HG03196 (cell line): ENCODE measurements around the gene PGM2.
"Not testable (repeated sequence)": the region's sequence is repeated elsewhere in the genome, so short reads cannot be mapped to it uniquely, and the experiment has no call there.

Source experiments
- ATAC-seq: cut with Tn5 transposase; IDR thresholded peaks from one replicate; pipeline ENCODE4 v1.9.1; 2021; ENCODE audit not compliant: unreplicated experiment

The PGM2 gene

DNA sequence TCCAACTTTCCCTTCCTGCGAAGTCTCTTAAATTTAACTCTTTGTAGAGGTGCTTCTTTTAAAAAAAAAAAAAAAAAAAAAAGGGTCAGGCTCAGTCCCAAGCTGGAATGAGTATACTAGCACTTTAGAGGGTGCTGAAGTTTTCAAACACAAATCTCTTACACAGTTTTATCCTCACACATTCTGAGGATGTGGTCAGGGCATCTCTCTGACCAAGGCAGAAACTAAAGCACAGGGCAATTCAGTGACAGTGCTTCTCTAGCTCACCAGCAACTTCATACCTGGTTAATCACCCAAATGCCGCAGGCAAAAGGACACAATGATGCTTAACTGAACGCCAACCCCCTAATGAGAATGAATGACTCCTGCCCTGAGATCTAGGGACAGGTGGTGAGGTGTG lies 9.8 kb upstream of the PGM2 start:
- ATAC-seq: no peak

DNA sequence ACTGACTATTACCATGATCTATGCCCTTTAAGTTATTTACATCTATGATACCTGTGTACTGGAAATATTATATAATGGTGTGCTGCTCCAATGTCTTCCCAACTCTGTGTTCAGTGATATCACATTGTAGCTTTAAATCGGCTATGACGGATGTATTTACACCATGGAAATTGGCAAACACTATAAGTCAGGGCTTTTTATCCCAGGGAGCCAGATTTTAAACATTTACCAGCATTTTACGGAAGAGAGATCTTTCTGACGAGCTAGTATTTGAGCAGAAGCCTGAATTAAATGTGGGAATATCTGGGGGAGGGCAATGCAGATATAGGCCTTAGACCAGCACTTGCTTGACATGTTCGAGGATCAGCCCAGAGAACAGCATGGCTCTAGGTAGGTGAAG lies 7.7 kb upstream of the PGM2 start:
- ATAC-seq: no peak

DNA sequence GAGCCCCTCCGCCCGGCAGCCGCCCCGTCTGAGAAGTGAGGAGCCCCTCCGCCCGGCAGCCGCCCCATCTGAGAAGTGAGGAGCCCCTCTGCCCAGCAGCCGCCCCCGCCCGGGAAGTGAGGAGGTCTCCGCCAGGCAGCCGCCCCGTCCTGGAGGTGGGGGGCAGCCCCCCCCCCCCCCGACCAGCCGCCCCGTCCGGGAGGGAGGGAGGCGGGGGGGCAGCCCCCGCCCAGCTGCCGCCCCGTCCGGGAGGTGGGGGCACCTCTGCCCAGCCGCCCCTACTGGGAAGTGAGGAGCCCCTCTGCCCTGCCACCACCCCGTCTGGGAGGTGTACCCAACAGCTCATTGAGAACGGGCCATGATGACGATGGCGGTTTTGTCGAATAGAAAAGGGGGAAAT lies 6.0 kb upstream of the PGM2 start:
- not testable (repeated sequence) for ATAC-seq

DNA sequence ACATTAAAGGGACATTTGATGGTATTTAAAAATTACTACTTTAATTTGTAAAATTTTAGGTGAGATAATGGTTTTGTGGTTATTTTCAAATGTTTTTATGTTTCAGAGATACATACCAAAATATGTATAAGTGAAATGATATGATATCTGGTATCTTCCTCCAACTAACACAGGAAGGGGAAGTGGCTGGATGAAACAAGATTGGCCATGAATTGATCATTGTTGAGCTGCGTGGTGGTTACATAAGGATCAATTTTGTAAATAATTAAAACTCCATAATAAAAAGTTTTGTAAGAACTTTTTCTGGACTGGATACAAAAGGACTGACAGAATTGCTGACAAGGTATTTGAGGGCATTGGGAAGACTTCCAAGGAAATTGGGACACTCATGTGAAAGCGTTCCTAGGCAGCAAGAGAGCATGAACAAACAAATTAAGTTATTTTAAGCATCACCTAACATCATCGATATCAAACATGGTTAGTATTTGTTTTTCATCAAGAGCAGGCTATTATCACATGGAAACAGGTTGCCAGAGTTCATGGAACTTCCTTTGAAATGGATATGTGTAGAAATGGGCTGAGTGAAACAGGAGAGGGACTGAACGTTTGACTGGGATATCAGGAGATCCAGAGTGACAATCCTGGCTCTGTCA lies 4.4 kb upstream of the PGM2 start:
- ATAC-seq: no peak

DNA sequence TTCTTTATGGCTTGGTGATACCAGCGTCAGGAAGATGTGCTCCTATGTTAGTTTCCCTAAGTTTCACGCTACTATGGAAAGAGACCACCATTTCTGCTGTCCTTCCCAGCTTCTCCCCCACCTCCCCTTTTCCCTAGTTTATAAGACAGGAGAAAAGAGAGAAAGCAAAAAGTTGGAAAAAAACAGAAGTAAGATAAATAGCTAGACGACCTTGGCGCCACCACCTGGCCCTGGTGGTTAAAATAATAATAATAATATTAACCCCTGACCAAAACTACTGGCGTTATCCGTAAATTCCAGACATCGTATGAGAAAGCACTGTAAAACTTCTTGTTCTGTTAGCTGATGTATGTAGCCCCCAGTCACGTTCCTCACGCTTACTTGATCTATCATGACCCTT lies 985 bp upstream of the PGM2 start:
- ATAC-seq: not testable (repeated sequence)

DNA sequence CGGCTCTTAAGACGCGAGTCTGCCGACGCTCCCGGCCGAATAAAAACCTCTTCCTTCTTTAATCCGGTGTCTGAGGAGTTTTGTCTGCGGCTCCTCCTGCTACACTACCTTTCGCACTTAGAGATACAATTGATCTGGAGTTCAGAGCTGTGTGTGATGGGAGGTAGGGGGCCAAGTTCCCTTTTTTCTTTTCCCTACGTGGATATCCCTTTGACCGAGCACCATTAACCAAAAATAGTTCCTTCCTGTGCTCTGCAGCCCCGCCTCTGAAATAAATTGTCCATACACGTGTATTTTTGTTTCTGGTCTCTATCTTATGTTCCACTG lies 555 bp upstream of the PGM2 start:
- ATAC-seq: peak; percentile 4

DNA sequence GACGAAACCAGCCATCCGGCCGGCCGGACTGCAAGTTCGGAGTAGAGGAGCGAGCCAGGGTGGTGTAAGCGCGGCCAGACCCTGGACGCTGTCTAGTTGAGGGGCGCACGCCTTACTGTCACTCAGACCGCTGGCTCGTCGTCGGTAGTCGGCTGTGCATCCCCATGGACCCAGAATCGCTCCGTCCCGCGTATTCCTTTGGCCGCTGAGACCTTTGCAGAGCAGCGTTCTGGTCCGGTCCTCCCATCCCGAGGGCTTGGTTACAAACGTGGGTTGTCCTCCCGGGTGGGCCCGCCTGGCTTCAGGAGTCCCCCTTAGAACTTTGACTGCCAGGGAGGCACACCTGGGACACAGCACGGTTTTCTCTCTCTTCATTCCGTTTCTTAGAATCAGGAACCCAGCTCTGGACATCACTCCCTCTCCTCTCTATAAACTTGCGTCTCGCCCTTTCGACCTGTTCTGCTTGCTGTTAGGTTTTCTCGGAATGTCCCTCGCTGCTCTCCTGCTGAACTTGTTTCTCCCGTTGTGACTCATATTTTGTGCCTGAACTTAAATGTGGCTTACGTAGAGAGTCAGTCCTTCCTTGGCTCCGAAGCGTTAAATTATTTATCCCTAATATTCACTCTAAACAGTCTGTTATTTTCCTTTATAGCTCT lies 672 bp downstream of the PGM2 start:
- ATAC-seq: peak; percentile 35

DNA sequence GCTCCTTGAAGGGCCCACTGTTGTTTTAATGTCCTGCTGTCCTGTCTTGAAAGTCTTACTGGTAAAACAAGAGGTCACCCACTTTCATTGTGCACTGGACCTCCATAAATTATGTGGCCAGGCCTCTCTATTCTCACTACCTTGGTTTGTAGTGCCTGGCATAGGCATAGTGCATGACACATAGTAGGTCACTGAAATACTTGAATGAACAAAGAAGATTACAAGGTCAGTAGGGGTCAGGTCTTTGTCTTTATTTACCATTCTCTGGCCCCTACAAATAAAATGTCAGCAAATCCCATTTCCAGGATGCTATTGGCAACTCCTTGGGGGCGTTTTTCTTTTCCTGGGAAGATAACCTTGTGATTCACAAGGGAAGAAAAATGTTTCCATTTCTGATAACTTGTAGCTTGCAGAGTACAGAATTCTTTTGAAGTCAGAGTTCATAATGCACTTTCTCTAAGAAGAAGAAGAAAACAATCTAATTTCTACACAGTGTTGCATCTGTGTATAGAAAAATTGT lies 1.4 kb downstream of the PGM2 start:
- ATAC-seq: no peak

DNA sequence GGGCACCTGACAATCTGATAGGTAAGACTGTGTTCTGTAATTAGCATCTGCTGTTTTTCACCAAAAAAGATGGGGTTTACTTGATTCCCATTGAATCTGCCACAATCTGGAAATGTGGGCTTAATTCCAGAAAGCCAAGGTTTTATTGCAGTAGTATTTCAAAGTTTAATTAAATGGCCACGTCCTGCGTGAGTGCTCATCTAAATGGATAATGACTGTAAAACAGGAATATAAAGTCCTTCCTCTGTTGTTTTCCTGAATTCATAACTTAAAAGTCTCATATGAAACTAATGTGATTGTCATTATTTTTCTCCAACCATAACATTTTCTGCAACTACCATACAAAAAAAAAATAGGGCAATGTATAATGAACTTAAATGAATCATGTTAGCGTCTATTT lies 2.4 kb downstream of the PGM2 start:
- ATAC-seq: no peak

DNA sequence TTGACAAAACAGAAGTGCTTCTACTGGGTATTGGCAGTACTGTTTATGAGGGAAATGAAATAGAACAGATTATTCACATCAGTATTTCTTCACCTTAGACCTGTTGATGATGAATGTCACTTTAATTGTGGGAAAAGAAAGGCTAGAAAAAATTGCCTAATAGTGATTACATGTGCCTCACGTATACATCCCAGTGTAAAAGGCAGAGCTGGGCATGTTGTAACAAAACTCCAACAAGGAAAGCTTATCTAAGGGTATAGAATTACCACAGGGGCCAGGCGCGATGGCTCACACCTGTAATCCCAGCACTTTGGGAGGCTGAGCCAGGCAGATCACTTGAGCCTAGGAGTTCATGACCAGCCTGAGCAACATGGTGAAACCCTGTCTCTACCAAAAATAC lies 4.2 kb downstream of the PGM2 start:
- no peak for ATAC-seq

DNA sequence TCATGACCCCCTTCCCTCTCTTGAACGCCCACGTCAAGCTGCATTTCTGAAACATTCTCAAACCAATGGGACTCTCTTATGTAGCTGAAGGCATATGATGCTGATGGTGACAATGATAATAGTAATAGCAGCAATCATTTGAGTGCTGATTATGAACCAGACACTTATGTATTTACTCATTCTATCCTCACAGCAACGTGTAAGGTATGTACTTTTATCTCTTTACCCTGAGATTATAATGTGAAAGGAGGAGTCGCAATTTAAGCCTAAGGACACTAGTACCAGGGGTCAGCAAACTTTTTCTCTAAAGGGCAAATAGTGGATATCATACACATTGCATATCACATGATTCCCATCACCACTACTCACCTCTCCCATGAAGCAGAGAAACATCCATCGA lies 8.5 kb downstream of the PGM2 start:
- no peak for ATAC-seq

DNA sequence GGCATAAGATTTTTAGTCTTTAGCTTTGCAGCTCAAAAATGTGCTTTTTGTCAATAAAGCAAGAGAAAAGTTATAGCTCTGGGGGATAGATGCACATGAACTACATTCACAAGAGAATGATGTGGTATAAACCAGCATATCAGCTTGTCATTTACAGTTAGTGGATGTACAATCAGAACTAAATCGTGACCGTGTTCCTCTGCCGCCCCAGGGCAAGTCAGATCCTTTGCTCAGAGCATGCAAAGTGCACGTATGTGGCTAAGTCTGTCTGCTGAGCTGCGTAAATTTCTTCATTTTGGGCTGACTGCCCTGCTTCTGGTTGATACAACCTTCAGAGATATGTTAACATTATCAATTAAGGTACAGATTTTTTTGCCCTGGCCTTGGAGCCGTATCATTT lies 9.3 kb downstream of the PGM2 start:
- ATAC-seq: no peak

DNA sequence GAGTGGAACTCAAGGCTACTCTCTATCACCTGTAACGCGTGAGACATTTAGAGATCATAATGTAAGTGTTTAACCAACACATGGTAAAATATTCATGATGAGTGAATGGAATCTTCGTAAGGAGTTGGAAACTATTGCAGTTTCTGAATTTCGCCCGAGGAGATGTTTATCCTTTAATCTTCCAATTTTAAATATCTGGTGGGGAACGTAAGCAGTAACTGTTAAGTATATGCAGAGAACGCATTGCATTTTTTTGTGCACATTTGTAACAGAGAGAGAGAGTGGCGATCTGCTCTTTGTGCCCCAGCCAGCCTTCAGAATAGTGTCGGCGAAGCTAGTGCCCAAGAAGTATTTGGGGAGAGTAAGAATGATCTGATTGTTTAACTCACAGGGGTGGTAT lies 9.8 kb downstream of the PGM2 start:
- no peak for ATAC-seq

DNA sequence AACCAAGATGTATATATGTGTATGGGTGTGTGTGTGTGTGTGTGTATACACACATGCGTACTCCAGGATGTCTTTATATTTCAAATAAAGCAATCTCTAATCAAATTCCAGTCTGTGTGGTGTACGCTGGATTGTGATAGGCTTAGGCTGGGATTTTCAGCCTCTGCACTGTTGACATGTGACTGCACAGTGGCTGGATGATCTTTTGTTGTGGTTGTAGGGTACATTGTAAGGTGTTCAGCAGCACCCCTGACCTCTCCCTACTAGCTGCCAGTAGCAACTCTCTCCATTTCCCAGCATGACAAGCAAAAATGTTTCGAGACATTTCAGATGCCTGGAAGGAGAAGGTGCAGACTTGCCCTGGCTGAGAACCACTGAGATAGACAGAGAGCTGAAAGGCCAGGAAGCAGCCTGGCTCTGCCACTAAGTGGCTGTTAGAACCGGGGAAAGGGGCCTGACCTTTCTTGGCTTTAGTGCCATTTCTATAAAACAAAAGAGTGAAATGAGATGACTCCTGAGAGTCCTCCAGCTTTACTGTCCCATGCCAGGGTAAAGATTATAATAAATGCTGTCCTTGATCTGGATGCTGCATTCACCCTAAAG lies 10.5 kb downstream of the PGM2 start:
- no peak for ATAC-seq

DNA sequence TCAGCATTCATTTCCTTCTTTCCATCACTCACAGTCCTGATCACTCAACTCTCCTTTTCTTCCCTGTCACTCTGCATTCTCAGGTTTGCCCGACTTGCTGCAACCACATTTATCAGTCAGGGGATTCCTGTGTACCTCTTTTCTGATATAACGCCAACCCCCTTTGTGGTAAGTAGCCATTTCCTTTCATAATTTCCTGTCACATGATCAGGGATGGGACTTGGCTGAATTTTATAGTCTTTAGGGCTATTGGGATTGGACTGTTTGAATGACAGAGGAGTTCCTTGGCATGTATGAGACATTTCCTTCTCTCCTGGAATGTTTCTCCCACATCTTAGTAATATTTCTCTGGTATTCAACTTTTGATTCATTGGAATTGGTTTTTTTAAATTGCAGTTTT lies 11.0 kb downstream of the PGM2 start:
- ATAC-seq: no peak

DNA sequence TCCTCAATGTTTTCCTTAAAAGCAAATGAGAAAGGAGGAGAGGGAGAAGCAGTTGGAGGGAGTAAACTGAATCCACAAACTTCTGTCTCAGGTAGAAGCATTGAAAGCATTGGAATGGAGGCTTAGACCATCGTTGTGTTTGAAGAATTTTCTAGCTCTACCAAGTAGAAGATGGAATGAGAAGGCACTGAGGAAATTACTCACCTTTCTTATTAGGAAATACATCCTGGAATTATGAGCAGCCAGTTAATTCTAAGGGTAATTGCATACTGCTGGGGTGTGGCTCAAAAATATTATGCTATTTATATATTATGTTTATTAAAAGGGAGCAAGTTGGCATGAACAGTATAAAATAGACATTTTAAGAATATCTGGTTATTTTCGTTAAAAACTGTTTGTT lies 12.9 kb downstream of the PGM2 start:
- no peak for ATAC-seq

DNA sequence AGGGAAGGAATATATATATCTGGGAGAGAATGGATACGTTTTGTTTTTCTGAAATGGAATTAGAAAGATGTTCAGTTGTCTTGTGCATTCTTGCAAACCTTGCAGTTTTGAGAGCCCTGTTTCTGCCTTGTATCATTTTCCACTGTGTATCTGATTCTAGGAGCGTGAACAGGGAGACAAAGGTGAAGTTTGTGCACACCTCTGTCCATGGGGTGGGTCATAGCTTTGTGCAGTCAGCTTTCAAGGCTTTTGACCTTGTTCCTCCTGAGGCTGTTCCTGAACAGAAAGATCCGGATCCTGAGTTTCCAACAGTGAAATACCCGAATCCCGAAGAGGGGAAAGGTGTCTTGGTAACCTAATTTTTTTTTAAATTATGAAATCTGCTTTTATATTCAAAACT lies 17.7 kb downstream of the PGM2 start:
- ATAC-seq: no peak

DNA sequence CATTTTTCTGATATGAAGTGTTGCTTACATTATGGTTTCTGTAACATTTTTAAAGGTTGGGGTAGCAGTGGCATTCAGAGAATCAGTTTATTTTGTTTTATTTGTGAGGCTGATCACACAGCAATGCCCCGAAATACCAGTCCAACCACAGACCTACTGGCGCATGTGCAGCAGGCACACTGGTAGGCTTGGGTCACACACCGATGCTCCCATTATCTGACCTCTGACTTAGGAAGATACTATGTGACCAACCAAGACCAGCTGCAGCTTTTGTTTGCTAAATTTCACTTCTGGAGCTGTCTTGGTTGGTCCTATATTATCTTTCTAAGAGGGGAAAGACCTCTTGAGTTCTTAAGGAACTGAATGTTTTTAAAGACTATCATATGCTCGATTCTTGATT lies 18.7 kb downstream of the PGM2 start:
- no peak for ATAC-seq

DNA sequence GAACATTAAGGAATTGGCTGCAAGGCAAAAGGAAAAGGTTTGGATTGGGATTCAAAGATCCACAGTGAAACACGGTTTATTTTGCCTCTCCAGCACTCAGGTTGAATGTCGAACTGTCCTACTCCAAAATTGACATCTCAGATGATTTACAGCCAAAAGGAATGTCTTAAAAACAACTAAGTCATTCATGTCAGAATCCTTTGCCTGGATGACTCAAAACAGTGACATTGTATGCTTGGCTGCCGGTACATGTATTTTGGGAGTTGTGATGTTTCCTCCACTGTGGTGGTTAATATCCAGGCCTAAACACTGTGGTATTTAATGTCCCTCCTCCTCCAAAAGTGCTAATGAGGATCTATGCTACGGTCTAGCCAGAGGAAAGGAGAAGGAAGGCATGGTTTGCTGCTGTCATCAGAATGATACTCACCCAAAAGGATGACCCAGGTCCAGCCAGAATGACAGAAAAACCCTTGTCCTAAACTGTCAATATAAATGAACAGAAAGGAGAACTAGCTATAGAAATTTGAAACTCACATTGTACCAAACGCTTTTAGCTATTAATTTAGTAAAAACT lies 20.9 kb downstream of the PGM2 start:
- ATAC-seq: no peak

DNA sequence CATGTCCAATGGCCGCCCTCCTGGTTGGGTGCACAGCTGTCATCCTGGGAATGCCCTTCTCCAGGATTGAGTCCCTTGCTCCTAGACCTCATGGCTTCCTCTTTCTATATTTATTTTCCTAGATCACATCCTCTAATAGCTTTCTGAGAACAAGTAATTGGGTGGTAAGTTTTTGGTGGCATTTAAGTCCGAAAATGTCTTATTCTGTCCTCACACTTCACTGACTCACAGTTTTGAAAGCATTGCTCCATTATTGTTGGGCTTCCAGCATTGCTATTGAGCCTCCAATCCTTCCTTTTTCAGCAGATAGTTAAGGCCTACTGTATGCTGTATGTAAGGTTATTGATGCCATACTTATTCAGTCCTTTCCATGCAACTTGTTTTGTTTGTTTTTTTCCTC lies 25.9 kb downstream of the PGM2 start:
- ATAC-seq: no peak

DNA sequence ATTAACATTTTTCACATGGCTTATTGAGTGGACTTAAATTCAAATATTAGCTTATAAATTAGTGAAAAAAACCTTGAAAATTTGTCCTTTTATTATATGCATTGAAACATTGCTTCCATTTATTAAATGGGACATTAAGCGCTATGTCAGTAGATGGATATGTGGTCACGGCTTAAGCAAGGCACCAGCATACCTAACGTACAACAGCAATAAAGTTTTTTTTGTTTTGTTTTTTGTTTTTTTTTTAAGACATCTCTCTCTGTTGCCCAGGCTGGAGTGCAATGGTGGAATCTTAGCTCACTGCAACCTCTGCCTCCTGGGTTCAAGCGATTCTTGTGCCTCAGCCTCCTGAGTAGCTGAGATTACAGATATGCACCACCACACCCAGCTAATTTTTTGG lies 31.6 kb downstream of the PGM2 start:
- ATAC-seq: no peak

DNA sequence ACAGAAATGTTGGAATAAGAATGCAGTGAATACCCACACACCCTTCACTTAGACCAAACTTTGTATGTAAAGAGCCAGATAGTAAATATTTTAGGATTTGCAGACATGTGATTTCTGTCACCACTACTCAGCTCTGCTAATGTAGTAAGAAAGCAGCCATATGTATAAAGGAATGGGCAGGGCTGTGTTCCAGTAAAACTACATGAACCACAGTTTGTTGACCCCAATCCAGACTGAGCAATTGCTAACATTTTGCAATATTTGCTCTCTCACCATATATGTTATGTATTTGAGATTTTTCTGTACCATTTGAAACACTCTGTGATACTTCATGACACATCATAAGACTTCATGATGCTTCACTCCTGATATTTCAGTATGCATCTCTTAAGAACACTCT lies 32.4 kb downstream of the PGM2 start:
- no peak for ATAC-seq
